GM12891 (cell line): ENCODE results near the gene VWA5A.
"Not testable (repeated sequence)": the region's sequence is repeated elsewhere in the genome, so short reads cannot be mapped to it uniquely, and the experiment has no call there.

Source experiments
- DNase-seq: peaks from one replicate; pipeline ENCODE4 v3.0.0; 2011; ENCODE audit warnings: low spot score; ENCODE audit not compliant: insufficient read length
- FAIRE-seq: peaks from 2 replicates; lab custom pipeline; 2011; peaks lifted over from hg19 to GRCh38; lab: Jason Lieb, UNC
- PAX5 ChIP-seq: IDR thresholded peaks from 2 replicates; pipeline ENCODE4 v1.6.1; 2011; ENCODE audit warnings: low read length, moderate library complexity, mild to moderate bottlenecking; ENCODE audit not compliant: insufficient read depth, severe bottlenecking
- POLR2A ChIP-seq: IDR thresholded peaks from 2 replicates; pipeline ENCODE4 v1.6.1; 2011; ENCODE audit warnings: low read depth, low read length, control low read depth
- POLR2AphosphoS5 ChIP-seq: IDR thresholded peaks from 2 replicates; pipeline ENCODE4 v1.6.1; 2011; ENCODE audit warnings: low read depth, low read length, control low read depth
- POU2F2 ChIP-seq: IDR thresholded peaks from 2 replicates; pipeline ENCODE4 v1.6.1; 2011; ENCODE audit warnings: low read depth, mild to moderate bottlenecking, control low read depth, low read length, moderate library complexity
- SPI1 ChIP-seq: IDR thresholded peaks from 2 replicates; pipeline ENCODE4 v1.6.1; 2011; ENCODE audit warnings: low read depth, low read length, control low read depth
- TAF1 ChIP-seq: IDR thresholded peaks from 2 replicates; pipeline ENCODE4 v1.6.1; 2011; ENCODE audit warnings: low read depth, low read length, control low read depth

Gene VWA5A

GRCh38 chr11:124115782-124116616 lies 749 bp downstream of the VWA5A start:
- DNase-seq = no peak
- FAIRE-seq = no peak
- TF ChIP-seq POLR2AphosphoS5 (no peak), POU2F2 (no peak), PAX5 (no peak), TAF1 (no peak), SPI1 (no peak), POLR2A (no peak)

GRCh38 chr11:124119103-124119502 lies 3.9 kb downstream of the VWA5A start:
- DNase-seq (no peak), FAIRE-seq (no peak)

GRCh38 chr11:124120891-124121290 lies 5.6 kb downstream of the VWA5A start:
- no peak for DNase-seq
- no peak for TF ChIP-seq PAX5
- no peak for TF ChIP-seq POU2F2
- TF ChIP-seq POLR2AphosphoS5 = no peak
- no peak for TF ChIP-seq TAF1
- no peak for TF ChIP-seq POLR2A
- no peak for TF ChIP-seq SPI1
- no peak for FAIRE-seq

More at GRCh38 chr11:124119103-124119502, 3.9 kb downstream of the VWA5A start:
- no peak for TF ChIP-seq POLR2AphosphoS5
- TF ChIP-seq PAX5 = no peak
- TF ChIP-seq POLR2A = no peak
- TF ChIP-seq SPI1 = no peak
- no peak for TF ChIP-seq TAF1
- TF ChIP-seq POU2F2 = no peak

GRCh38 chr11:124122123-124122522 lies 6.9 kb downstream of the VWA5A start:
- DNase-seq (no peak), FAIRE-seq (no peak)
- TF ChIP-seq PAX5 = no peak
- TF ChIP-seq POLR2AphosphoS5 = no peak
- no peak for TF ChIP-seq SPI1
- TF ChIP-seq POLR2A = no peak
- no peak for TF ChIP-seq TAF1
- TF ChIP-seq POU2F2 = no peak

GRCh38 chr11:124123622-124124021 lies 8.4 kb downstream of the VWA5A start:
- no peak for TF ChIP-seq SPI1
- TF ChIP-seq POU2F2 = no peak
- no peak for TF ChIP-seq POLR2AphosphoS5
- no peak for TF ChIP-seq PAX5
- no peak for TF ChIP-seq TAF1
- TF ChIP-seq POLR2A = no peak
- FAIRE-seq (no peak), DNase-seq (no peak)

GRCh38 chr11:124127134-124127533 lies 11.9 kb downstream of the VWA5A start:
- FAIRE-seq, DNase-seq: not testable (repeated sequence)

- TF ChIP-seq POU2F2 = no peak
- DNase-seq = no peak
- no peak for FAIRE-seq
Measured at GRCh38 chr11:124143034-124143433, 27.8 kb downstream of the VWA5A start.

GRCh38 chr11:124147951-124148350 lies 32.7 kb downstream of the VWA5A start:
- FAIRE-seq (no peak), DNase-seq (no peak)
- TF ChIP-seq SPI1 = no peak
- no peak for TF ChIP-seq TAF1
- TF ChIP-seq POLR2AphosphoS5 = no peak

GRCh38 chr11:124150684-124151083 lies 35.4 kb downstream of the VWA5A start:
- no peak for FAIRE-seq
- no peak for TF ChIP-seq POLR2A
- TF ChIP-seq PAX5 = no peak
- TF ChIP-seq POLR2AphosphoS5 = no peak
- no peak for TF ChIP-seq SPI1
- no peak for TF ChIP-seq POU2F2
- TF ChIP-seq TAF1 = no peak
- DNase-seq = no peak

GRCh38 chr11:124152770-124153407 lies 37.6 kb downstream of the VWA5A start:
- no peak for DNase-seq
- no peak for FAIRE-seq
- TF ChIP-seq SPI1 (no peak), POU2F2 (no peak), POLR2A (no peak), POLR2AphosphoS5 (no peak)
